Kidney capillary endothelial cell (primary cell): ENCODE measurements around the gene CDK18.
"Not testable (repeated sequence)": the region's sequence is repeated elsewhere in the genome, so short reads cannot be mapped to it uniquely, and the experiment has no call there.

Experiments used
- DNase-seq: peaks from one replicate; pipeline ENCODE4 v3.0.0-alpha.2; 2018; ENCODE audit warnings: low spot score

The CDK18 gene

GRCh38 chr1:205481218-205481617 is 23.3 kb upstream of the CDK18 start:
- DNase-seq, result no peak

- DNase-seq, result no peak
Measured at GRCh38 chr1:205481629-205482151, 22.8 kb upstream of the CDK18 start.

DNA sequence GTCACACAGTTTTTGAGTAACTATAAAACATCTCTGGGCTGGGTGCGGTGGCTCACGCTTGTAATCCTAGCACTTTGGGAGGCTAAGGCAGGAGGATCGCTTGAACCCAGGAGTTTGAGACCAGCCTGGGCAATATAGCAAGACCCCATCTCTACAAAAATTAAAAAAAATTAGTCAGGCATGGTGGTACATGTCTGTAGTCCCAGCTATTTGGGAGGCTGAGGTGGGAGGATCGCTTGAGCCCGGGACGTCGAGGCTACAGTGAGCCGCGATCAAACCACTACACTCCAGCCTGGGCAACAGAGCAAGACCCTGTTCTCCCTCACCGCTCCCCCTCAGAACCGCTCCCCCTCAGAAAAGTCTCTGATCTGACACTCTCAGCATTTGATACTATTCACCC is 21.9 kb upstream of the CDK18 start:
- DNase-seq, result not testable (repeated sequence)

- DNase-seq, result no peak
Measured at GRCh38 chr1:205483372-205483771, 21.1 kb upstream of the CDK18 start.

GRCh38 chr1:205484985-205485967 is 19.2 kb upstream of the CDK18 start:
- peak; percentile 64 for DNase-seq

DNA sequence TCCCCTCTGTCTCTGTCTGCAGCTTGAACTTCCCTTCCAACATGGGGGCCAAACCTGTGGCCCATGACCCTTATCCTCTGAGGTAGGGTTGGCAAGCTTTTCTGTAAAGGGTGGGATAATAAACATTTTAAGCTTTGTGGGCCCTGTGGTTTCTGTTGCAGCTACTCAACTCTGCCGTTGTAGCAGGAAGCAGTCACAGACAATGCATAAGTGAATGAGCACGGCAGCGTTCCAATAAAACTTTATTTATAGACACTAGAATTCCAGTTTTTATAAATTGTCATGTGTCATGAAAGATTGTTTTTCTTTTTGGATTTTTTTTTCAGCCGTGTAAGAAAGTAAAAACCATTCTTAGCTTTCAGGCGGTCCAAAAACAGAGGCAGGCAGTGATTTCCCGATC is 18.2 kb upstream of the CDK18 start:
- DNase-seq, result no peak

- DNase-seq, result peak; percentile 69
Measured at GRCh38 chr1:205488074-205488723, 16.3 kb upstream of the CDK18 start.

- DNase-seq, result no peak
Measured at GRCh38 chr1:205491794-205492193, 12.7 kb upstream of the CDK18 start.

GRCh38 chr1:205492201-205492667 is 12.2 kb upstream of the CDK18 start:
- DNase-seq, result no peak

- no peak for DNase-seq
Measured at GRCh38 chr1:205492774-205493173, 11.7 kb upstream of the CDK18 start.

GRCh38 chr1:205493241-205494085 is 11.0 kb upstream of the CDK18 start:
- no peak for DNase-seq

DNA sequence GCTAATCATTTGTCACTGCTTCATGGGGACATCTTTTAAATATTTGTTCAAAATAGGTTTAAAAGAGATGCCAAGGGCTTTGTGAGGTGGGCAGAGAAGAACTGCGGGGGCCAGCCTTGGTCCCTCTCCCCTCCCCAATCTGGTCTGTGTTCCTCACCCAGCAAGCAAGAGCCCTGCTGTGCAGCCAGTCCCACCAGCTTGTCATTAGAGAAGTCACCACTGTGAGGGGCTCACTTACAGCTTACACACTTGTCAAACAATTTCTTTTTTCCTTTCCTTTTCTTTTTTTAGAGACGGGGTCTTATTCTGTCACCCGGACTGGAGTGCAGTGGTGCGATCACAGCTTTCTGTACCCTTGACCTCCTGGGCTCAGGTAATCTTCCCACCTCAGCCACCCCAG is 10.4 kb upstream of the CDK18 start:
- no peak for DNase-seq

DNA sequence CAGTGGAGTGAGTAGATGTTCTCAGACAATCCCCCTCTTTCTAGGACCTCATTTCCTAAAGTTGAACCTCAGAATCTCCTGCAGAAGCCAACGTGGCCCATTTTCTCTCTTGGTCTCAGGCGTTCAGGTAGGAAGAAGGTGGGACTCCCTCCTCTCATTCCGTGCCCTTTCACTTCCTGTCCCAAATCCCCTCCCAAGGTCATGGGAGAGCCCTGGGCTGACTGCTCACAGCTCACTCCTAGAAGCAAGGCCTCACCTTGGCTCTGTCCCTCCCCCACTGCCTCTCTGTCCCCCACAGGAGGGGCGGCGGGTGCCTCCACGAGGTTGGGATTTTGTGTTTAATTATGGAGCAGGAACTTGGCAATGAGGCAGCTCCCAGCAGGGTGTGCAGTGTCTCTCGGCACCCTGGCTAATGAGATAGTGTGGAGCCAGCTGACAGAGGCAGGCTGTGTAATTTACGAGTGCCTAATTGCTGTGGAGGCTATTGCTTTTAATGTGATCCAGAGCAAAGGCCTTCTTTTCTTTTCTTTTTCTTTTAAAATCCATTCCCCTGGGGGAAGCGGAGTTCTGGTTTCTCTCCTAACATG is 9.1 kb upstream of the CDK18 start:
- no peak for DNase-seq

- DNase-seq, result no peak
Measured at GRCh38 chr1:205496661-205497060, 7.8 kb upstream of the CDK18 start.

GRCh38 chr1:205497351-205497750 is 7.1 kb upstream of the CDK18 start:
- no peak for DNase-seq

DNA sequence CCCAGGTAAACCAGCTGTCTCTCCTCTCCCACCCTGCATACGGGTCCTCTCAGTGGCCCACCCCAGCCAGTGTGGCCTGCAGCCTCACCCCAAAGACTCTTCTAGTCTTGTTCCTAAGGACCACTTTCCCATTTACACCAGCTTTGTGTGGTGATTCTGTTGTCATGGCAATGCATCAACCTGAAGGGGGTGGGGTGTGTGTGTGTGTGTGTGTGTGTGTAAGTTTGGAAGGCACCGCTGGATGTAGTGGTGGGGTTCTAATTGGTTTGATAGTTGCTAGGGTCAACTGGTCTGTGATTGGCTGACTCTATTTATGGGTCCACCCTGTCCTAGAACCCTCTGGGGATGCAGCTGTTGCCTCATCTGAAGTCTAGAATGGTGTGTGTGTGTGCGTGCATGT is 4.7 kb upstream of the CDK18 start:
- no peak for DNase-seq

GRCh38 chr1:205500240-205501233 is 3.9 kb upstream of the CDK18 start:
- no peak for DNase-seq

DNA sequence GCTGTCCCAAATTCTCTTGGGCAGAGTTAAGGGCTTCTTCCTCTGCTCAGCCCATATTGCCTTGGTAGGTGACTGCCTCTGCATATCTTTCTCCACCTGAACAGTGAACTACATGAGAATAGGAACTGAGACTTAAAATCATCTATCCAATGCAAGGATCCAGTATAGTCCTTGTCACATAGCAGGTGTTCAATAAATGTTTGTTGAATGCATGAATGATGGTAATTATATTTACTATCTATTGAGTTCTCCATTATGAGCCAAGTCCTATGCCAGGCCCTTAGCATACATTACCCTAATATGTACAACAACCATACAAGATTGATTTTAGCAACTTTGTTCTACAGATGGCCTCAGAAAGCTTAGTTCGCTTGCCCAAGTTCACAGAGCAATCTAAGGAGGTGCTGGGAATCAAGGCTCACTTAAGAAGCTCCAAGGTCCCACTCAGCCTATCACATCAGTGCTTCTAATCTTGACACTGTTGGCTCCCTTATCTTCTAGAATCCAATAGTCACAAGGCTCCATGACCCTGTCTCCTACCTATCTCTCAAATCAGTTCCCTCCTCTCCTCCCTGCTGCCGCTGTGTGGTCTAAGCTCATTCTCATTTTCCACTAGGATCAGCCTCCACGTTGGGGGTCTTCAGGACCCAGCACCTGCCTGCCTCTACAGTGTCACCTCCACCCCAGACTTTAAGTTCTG is 2.2 kb upstream of the CDK18 start:
- DNase-seq, result no peak

GRCh38 chr1:205502992-205503391 is 1.5 kb upstream of the CDK18 start:
- DNase-seq, result no peak
